ENCODE measurements around the gene TXNRD2.

DNA sequence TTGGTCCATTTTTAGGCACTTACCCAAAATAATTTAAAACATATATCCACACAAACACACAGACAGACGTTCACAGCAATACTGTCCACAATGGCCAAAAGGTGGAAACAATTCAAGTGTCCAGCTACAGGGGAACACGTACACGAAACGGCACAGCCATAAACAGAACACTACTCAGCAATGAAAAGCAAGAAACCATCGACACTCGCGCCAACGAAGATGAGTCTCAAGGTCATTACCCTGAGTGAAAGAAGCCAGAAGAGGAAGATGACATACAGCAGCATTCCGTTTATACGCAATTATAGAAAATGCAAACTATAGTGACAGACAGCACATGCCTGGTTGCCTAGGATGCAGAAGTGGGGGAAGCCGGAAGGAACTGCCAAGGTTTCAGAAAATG, 13.4 kb downstream of the TXNRD2 start:
- TF ChIP-seq CTCF (IDR thresholded peaks at IDR 0.05) (no peak), EZH2 (IDR thresholded peaks at IDR 0.05; ENCODE audit: borderline replicate concordance, insufficient read depth, low read depth, low read length, poor library complexity, severe bottlenecking) (no peak)
